Posterior cingulate gyrus (tissue), 11 donors: ENCODE results near the gene FNBP1L.
A peak's percentile ranks its signal among the peaks of the same experiment; 100 is the strongest.

ENCODE experiments used
- DNase-seq, 10 donors: peaks; one replicate each; pipeline versions ENCODE4 v3.0.0 to v3.0.0-alpha.2; 2020 to 2021; ENCODE audit warnings: mixed read lengths in 3 of 10
- intact Hi-C: fragments of 100-400 bp; cut with DNase I; formaldehyde crosslinking; loops from one replicate; pipeline ENCODE4 v1.15.1; 2023

Gene FNBP1L

DNA sequence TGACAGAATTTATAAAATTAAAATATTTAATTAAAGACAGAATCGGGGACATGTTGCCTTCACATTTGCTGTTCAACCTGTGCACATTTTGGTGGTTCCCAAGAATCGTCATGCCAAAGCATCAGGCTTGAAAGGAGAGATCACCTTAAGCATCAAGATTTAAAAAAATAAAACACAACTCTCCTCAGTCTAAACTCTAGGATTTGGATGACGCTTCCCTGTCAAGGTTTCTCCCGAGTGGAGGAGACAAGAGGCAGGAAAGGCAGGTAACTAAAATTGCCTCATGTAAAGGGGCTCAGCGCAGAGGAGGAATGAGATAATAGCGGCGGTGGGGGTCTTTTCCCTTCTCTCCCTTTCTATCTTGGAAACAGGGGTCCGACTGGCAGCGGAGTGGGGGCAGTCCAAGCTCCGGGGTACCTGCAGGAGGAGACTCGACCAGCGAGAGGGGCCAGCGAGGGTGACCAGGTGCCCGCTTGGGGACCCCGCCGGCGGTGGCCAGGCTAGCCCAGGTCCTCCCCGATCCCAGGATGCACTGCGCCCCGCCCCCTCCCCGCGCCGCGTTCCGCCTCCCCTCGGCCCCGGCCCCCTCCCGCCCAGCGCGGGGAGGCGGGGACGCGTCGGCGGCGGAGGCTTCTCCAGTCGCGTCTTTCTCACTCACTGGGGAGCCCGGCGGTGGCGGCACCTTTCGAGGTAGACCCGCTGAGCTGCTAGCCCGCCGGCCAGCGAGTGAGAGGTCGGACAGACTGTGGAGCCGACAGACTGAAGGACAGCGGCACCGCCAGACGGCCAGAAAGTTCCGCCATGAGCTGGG, at the start of gene FNBP1L:
TSS of gene FNBP1L (plus strand) at position 638 of the 811 bp plus-strand sequence. CDS start at position 802, 164 bp downstream.
- DNase-seq = peak; percentile 48 to 94 (median 60)
- intact Hi-C loops = loop anchor here (5.0 kb wide), 1 partner anchor 230 kb away; no protein-coding TSS in a partner anchor

GRCh38 chr1:93399781-93400180, 48.1 kb upstream of the FNBP1L start:
- intact Hi-C loops = no loop called here
- DNase-seq = no peak

DNA sequence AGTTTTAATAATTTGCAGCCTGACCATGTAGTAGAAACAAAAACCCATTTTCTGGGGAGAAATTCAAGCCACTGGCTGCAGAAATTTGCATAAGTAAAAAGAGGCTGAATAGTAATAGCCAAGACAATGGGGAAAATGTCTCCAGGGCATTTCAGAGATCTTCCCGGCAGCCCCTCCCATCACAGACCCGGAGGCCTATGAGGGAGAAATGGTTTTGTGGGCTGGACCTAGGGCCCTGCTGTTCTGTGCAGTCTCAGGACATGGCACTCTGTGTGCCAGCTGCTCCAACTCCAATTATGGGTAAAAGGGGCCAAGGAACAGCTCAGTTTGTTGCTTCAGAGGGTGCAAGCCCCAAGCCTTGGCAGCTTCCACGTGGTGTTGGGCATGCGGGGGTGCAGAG, 39.7 kb upstream of the FNBP1L start:
- no peak for DNase-seq
- intact Hi-C loops = no loop called here

DNA sequence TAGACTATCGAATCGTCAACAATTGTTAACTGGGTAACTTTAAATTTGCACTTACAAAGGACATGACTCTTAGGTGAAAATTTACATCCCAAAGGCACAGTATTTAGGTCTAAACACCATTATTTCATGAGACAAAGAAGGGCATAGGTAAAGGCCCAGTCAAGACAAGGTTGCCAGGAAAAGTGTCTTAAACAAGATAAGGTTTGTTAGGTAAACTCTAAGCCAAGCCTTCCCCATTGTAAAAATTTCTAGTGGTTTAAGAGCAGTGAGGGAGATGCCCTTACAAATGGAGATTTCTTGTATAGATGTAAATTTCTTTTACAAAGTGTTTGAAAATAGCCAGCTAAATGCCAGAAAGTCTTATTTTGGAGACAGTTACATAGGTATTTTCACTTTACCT, 36.9 kb upstream of the FNBP1L start:
- DNase-seq = no peak
- intact Hi-C loops = no loop called here

DNA sequence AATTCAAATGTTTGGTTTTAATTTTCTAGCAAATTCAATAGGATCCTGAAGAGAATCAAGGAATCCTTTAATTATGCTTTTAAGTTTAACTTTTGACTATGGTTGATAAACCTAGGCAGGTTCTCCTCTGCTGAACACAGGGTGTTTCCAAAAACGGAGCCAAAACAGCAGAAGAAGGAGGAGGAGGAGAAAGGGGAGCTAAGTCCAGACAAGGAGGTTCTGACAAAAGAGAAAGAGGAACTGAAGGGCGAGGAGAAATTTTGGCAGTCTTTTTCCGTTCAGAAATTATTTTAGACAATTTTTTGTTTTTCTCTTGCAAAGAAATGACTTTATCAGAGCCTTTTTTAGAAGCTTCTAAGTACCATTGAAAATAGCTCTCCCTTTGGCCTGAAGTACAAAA, 33.2 kb upstream of the FNBP1L start:
- DNase-seq = no peak
- intact Hi-C loops = no loop called here

DNA sequence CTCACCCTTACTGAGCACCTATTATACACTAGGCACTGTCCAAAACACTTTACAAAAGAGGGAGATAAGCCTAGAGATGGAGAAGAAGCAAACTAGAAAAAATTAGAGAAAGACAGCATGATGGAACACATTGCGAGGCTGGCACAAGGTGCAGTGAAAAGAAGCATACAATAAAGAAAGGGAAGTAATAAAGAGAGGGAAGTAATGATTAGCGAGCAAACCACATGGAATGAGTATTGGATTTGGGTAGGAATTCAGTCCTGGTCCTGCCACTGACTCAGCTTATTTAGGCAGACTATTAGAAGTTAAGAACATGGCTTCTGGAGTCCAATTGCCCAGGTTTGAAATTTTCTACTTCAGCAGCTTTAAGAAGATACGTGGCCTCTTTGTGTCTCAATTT, 32.6 kb upstream of the FNBP1L start:
- intact Hi-C loops = no loop called here

DNA sequence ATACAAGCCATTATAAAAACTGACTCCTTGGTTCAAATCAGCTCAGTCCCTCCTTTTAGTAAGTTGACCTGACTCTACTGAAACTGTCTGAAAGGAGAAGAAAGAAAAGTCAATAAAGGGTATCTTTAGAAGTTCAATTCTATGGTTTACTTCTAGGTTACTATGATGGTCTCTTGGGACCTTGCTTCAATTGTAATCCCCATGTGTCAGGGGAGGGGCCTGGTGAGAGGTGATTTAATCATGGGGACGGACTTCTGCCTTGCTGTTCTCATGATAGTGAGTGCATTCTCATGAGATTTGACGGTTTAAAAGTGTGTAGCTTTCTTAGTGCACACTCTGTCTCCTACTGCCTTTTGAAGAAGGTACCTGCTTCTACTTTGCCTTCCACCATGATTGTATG, 31.7 kb upstream of the FNBP1L start:
- no peak for DNase-seq
- intact Hi-C loops = no loop called here

More for the DNA sequence above, 32.6 kb upstream of the FNBP1L start:
- DNase-seq = no peak

GRCh38 chr1:93419344-93419743, 28.6 kb upstream of the FNBP1L start:
- no peak for DNase-seq
- intact Hi-C loops = no loop called here

- no peak for DNase-seq
- intact Hi-C loops = no loop called here
Measured at GRCh38 chr1:93420400-93420799, 27.5 kb upstream of the FNBP1L start.

DNA sequence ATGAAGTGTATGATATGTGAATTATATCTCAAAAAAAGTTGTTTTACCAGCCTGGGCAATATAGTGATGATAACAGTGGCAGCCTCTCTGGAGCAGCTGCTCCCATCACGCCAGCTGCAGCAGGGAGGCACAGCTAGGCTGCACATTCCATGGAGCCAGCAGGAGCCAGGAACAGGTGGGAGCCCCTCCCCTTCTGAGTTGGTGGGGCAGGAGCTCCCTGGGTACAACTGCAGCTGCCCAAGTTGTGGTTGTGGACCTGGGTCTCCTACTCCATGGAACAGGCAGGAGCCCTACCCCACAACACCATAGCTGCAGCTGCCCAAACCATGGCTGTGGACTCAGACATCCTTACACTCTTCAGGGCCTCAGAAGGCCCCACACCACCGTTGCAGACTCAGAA, 21.7 kb upstream of the FNBP1L start:
- intact Hi-C loops = no loop called here
- DNase-seq = peak in 1 of 10 donors; percentile 43

- DNase-seq = peak in 1 of 10 donors; percentile 43
- intact Hi-C loops = no loop called here
Measured at GRCh38 chr1:93427656-93428055, 20.3 kb upstream of the FNBP1L start.

DNA sequence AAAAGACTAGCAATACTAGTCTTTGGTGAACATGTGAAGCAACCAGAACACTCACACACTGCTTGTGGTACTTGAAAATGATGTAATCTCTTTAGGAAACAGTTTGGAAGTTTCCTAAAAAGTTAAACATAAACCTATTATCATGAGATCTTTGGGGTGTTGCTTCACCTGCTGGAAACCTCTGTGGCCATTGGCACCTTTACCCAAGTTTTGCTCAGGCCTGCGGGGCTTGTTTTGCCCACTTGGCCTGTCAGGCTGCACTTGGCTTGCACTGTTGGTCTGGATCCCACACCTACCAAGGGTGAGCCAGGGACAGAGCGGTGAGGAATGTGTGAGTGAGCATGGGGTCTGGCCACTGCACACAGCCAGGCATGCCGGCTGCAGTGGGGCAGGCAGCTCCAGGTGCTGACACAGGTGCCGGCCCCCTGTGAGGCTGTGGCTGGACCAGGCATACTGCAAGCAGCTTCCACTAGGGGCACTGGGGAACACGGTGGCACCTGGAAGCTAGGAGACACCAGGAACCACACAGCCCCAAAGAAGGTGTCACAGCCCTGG, 14.4 kb upstream of the FNBP1L start:
- DNase-seq = peak in 1 of 10 donors; percentile 52
- intact Hi-C loops = no loop called here

GRCh38 chr1:93434088-93434487, 13.8 kb upstream of the FNBP1L start:
- DNase-seq = peak in 1 of 10 donors; percentile 43
- intact Hi-C loops = no loop called here

DNA sequence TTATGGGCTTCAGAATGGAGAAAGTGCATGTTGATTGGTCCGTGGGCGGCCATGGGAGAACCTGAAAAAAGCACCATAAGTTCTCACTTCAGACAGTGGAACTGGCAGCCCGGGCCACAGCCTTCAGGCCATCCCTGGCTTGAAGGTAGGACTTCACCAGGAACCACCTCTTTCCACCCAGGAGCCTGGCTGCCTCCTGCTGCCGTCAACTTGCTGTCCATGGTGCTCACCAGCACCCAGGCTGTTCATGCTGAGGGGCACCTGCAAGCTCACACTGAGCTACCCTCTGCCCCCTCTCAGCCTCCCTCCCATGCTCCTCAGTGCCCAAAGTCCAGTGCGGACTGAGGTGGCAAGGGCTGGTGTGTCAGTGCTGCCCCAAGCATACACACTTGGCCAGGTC, 12.9 kb upstream of the FNBP1L start:
- intact Hi-C loops = no loop called here
- peak in 1 of 10 donors; percentile 80 for DNase-seq

- intact Hi-C loops = no loop called here
- peak in 1 of 10 donors; percentile 59 for DNase-seq
Measured at GRCh38 chr1:93435443-93435842, 12.5 kb upstream of the FNBP1L start.

DNA sequence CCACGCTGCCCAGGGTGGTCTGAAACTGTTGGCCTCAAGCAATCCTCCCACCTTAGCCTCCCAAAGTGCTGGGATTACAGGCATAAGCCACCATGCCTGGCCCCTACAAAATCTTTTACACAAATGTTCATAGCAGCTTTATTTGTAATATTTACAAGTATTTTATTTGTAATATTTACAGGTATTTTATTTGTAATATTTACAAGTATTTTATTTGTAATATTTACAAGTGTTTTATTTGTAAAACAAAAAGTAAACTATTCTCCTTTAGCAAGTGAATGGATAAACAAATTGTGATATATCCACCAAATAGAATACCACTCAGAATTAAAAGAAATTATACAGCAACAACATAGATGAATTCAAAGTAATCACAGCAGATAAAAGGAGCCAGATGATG, 11.4 kb upstream of the FNBP1L start:
- no peak for DNase-seq
- intact Hi-C loops = no loop called here

- DNase-seq = no peak
- intact Hi-C loops = loop anchor here (1.0 to 2.0 kb wide), 2 partner anchors 376 to 409 kb away; no protein-coding TSS in a partner anchor
Measured at GRCh38 chr1:93437976-93438605, 9.8 kb upstream of the FNBP1L start.

DNA sequence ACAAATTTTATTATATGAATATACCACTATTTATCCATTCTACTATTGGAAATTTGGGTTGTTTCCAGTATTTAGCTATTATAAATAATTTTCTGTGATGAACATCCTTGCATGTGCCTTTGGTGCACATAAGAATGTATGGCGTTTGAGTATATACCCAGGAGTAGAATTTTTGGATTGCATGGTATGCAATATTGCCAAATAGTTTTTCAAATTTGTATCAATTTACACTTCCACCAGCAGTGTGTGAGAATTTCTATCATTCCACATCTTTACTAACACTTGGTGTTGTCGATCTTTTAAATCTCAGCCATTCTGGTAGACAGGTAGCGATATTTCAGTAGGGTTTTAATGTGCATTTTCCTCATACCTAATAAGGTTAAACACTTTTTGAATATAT, 9.2 kb upstream of the FNBP1L start:
- DNase-seq = no peak

DNA sequence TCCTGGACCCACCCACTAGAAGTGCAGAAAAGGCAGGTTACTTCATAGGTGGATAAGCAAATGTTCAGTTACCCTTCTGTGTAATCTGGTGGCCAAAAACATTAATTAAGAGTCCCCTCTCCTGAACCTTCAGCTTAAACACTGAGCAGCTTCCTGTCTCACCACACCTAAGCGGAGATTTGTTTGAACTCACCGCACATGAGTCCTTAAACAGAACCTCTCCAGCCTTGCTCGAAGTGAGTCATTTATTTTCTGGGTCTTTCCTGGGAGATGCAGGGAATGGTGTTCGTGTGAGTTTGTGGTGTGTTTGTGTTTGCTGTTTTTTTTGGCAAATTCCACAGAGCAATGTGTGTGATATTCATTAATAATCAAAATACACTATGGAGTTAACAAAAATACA, 7.6 kb upstream of the FNBP1L start:
- DNase-seq = no peak
- intact Hi-C loops = no loop called here

More for the DNA sequence above, 9.2 kb upstream of the FNBP1L start:
- intact Hi-C loops = loop anchor here (1.0 to 2.0 kb wide), 2 partner anchors 376 to 408 kb away; no protein-coding TSS in a partner anchor

GRCh38 chr1:93440706-93441105, 7.2 kb upstream of the FNBP1L start:
- no peak for DNase-seq
- intact Hi-C loops = no loop called here

- no peak for DNase-seq
- intact Hi-C loops = no loop called here
Measured at GRCh38 chr1:93441589-93441988, 6.3 kb upstream of the FNBP1L start.
